KMS-11 (cell line): ENCODE measurements around the gene GARNL3.

Experiments used
- H2AFZ ChIP-seq: fragments of 200-600 bp; sonication (generic); 2 replicates; pipeline ENCODE4 v1.6.1; 2016; ENCODE audit warnings: antibody characterized with exemption, mixed run types, low read depth
- H3K27ac ChIP-seq: fragments of 200-600 bp; sonication (generic); 2 replicates; pipeline ENCODE4 v1.6.1; 2016; ENCODE audit warnings: mild to moderate bottlenecking, mixed run types
- H3K27me3 ChIP-seq: fragments of 200-600 bp; sonication (generic); 2 replicates; pipeline ENCODE4 v1.6.1; 2017; ENCODE audit warnings: mild to moderate bottlenecking, low read depth, mixed run types, moderate library complexity; ENCODE audit not compliant: insufficient read depth
- H3K36me3 ChIP-seq: fragments of 200-600 bp; sonication (generic); 2 replicates; pipeline ENCODE4 v1.6.1; 2017; ENCODE audit warnings: mild to moderate bottlenecking, mixed run types; ENCODE audit not compliant: insufficient read depth
- H3K4me1 ChIP-seq: fragments of 200-600 bp; sonication (generic); 2 replicates; pipeline ENCODE4 v1.6.1; 2016; ENCODE audit warnings: mild to moderate bottlenecking, low read depth, mixed run types; ENCODE audit not compliant: poor library complexity, severe bottlenecking
- H3K4me2 ChIP-seq: fragments of 200-600 bp; sonication (generic); 2 replicates; pipeline ENCODE4 v1.7.0; 2016; ENCODE audit warnings: mild to moderate bottlenecking, mixed run types
- H3K4me3 ChIP-seq: fragments of 200-600 bp; sonication (generic); IDR thresholded peaks from 2 replicates; pipeline ENCODE4 v1.6.1; 2017; ENCODE audit warnings: low read depth, low read length, mixed read lengths; ENCODE audit not compliant: insufficient read depth
- H3K79me2 ChIP-seq: fragments of 200-600 bp; sonication (generic); 2 replicates; pipeline ENCODE4 v1.6.1; 2016; ENCODE audit warnings: low read depth, mixed run types; ENCODE audit not compliant: insufficient read depth
- H3K9ac ChIP-seq: fragments of 200-600 bp; sonication (generic); 2 replicates; pipeline ENCODE4 v1.6.1; 2016; ENCODE audit warnings: mild to moderate bottlenecking, mixed run types
- H4K20me1 ChIP-seq: fragments of 200-600 bp; sonication (generic); 2 replicates; pipeline ENCODE4 v1.6.1; 2016; ENCODE audit warnings: mild to moderate bottlenecking, mixed run types; ENCODE audit not compliant: insufficient read depth
- CTCF ChIP-seq: fragments of 200-600 bp; sonication (generic); conservative IDR thresholded peaks from 2 replicates; pipeline ENCODE4 v1.6.1; 2017; ENCODE audit warnings: low read depth, mild to moderate bottlenecking, antibody characterized with exemption, low read length, moderate library complexity, mixed read lengths

Gene GARNL3

DNA sequence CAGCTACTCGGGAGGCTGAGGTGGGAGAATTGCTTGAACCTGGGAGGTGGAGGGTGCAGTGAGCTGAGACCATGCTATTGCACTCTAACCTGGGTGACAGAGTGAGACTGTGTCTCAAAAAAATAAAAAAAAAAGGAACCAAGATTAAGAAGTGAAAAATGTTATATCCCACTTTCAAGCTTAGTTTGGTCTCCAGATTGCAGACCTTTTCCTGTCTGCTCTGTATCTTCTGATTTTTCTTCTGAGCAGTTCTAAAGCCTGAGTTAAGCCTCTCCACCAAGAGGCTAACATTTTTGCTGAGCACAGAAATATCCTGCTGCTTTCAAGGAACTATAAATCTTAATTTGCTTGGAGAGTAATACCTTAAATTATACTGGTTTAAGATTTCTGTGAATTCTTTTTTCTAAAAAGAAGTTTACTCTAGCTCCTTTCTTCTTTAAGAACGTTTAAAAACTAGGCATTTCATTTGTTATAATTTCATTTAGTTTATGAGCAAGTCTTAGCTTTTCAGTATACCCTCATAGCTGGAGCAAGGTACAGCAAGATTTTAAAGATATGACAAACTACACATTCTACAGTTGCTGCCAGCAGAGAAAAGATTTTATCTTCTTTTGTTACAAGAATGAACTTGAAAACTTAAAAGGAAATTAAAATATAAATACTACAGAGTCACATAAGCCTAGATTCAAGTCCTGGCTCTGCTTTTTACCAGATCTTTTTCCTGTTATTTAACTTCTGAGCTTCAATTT is 55.0 kb downstream of the GARNL3 start:
- H3K36me3 ChIP-seq: no peaks in the 10 kb centered on the region
- H3K27ac ChIP-seq: no peak overlapping the region
- no peaks in the 10 kb centered on the region for H3K27me3 ChIP-seq
- no peak overlapping the region for H2AFZ ChIP-seq
- no peak overlapping the region for H3K4me3 ChIP-seq
- H3K79me2 ChIP-seq: no peaks in the 10 kb centered on the region
- no peak for TF ChIP-seq CTCF
- H3K4me1 ChIP-seq: no peaks in the 10 kb centered on the region
- H4K20me1 ChIP-seq: no peaks in the 10 kb centered on the region
- no peak overlapping the region for H3K4me2 ChIP-seq
- H3K9ac ChIP-seq: no peak overlapping the region

GRCh38 chr9:127320115-127320378 is 55.5 kb downstream of the GARNL3 start:
- no peak overlapping the region for H3K4me2 ChIP-seq
- no peaks in the 10 kb centered on the region for H3K36me3 ChIP-seq
- no peaks in the 10 kb centered on the region for H3K79me2 ChIP-seq
- no peak overlapping the region for H3K27ac ChIP-seq
- no peak overlapping the region for H2AFZ ChIP-seq
- H3K4me3 ChIP-seq: no peak overlapping the region
- H3K4me1 ChIP-seq: no peaks in the 10 kb centered on the region
- H4K20me1 ChIP-seq: no peaks in the 10 kb centered on the region
- TF ChIP-seq CTCF: no peak
- no peaks in the 10 kb centered on the region for H3K27me3 ChIP-seq
- no peak overlapping the region for H3K9ac ChIP-seq

DNA sequence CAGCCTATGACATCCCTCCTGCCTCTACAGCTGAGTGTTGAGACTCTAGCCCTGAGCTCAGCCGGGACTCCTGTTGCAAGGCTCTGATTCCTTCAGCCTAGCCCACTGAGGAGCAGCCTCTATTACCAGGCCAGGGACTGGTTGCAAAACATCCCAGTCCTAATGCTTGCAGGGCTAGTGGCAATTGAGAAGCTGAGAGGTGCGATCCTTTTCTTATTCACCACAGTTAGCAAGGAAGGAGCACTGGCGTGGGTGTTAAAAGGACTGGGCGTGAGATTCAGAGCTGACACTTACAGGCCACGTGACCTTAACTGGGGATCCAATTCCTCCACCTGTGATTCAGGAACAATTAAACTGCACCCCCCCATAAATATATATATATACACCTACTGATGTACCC is 58.8 kb downstream of the GARNL3 start:
- no peak overlapping the region for H3K4me3 ChIP-seq
- no peak for TF ChIP-seq CTCF
- H3K4me1 ChIP-seq: no peaks in the 10 kb centered on the region
- no peak overlapping the region for H2AFZ ChIP-seq
- no peaks in the 10 kb centered on the region for H3K27me3 ChIP-seq
- H3K27ac ChIP-seq: no peak overlapping the region
- no peaks in the 10 kb centered on the region for H3K36me3 ChIP-seq
- no peaks in the 10 kb centered on the region for H4K20me1 ChIP-seq
- H3K79me2 ChIP-seq: no peaks in the 10 kb centered on the region
- H3K9ac ChIP-seq: no peak overlapping the region
- H3K4me2 ChIP-seq: no peak overlapping the region

GRCh38 chr9:127330501-127330900 is 65.9 kb downstream of the GARNL3 start:
- no peaks in the 10 kb centered on the region for H3K27me3 ChIP-seq
- no peaks in the 10 kb centered on the region for H3K4me1 ChIP-seq

More at GRCh38 chr9:127330501-127330900, 65.9 kb downstream of the GARNL3 start:
- Histone ChIP-seq H3K9ac (no peak overlapping the region), H2AFZ (no peak overlapping the region), H4K20me1 (no peaks in the 10 kb centered on the region), H3K4me2 (no peak overlapping the region), H3K27ac (no peak overlapping the region), H3K4me3 (no peak overlapping the region), H3K36me3 (no peaks in the 10 kb centered on the region), H3K79me2 (no peaks in the 10 kb centered on the region)
- TF ChIP-seq CTCF: no peak
